ENCODE results near the gene PAFAH2. TPM values are rescaled to one million over a fixed set of nuclear protein-coding genes. Genes with fewer than 3 reads are reported as not detected.

PAFAH2 gene
- total RNA-seq, 1 experiment from 2014 or later, result 8.5 TPM

GRCh38 chr1:26036756-26037281, 39.0 kb upstream of the PAFAH2 start:
- Histone ChIP-seq H3K4me3 (ENCODE audit: low read depth in 2 of 2, low read length in 2 of 2) (no peak overlapping the region), H3K27ac (ENCODE audit: low read length) (no peak overlapping the region), H3K27me3 (ENCODE audit: control insufficient read depth, insufficient read depth, low read length) (no peaks in the 10 kb centered on the region), H3K9me3 (ENCODE audit: control insufficient read depth, insufficient read depth, low read depth, low read length) (no peaks in the 10 kb centered on the region), H3K4me1 (ENCODE audit: control insufficient read depth, insufficient read depth, low read length) (peaks cover 14% of the 10 kb centered on the region), H3K36me3 (ENCODE audit: control insufficient read depth, insufficient read depth, low read length) (peaks cover 2% of the 10 kb centered on the region; the same call in 1 of the 2 replicates)
- no peak for ATAC-seq
- intact Hi-C loops (cut with micrococcal nuclease; ENCODE audit: unreplicated experiment) (loop anchor here (5.0 to 10.0 kb wide), 3 partner anchors 58 to 110 kb away; partner anchors contain the start of gene PDIK1L), in situ Hi-C loops (cut with HindIII; ENCODE audit: low pct_unique_long_range_greater_than_20kb, low sequenced_read_pairs) (no loop called here)
- POLR2A ChIA-PET, result no interaction called here
- CTCF ChIA-PET, result interaction anchor here (0.6 to 2.5 kb wide), 7 partner anchors 8 to 303 kb away, joined by 3 to 17 read pairs (median 4); partner anchors contain the start of gene CEP85
- BruUV-seq (replicated peaks), result no TSS peak
- TF ChIP-seq REST (IDR thresholded peaks at IDR 0.05; ENCODE audit: insufficient read depth in 1 of 2, low read depth in 2 of 2, low read length in 1 of 2) (no peak), CTCF (IDR thresholded peaks at IDR 0.05) (no peak), SIN3A (IDR thresholded peaks at IDR 0.05; ENCODE audit: borderline replicate concordance, insufficient read depth, low read depth, low read length) (no peak), POLR2AphosphoS5 (IDR thresholded peaks at IDR 0.05; ENCODE audit: low read depth, low read length) (no peak), TCF7L2 (IDR thresholded peaks at IDR 0.05; ENCODE audit: low read depth, low read length) (no peak)
- DNase-seq (ENCODE audit: low read depth, low spot score), result no peak

- in situ Hi-C loops (cut with HindIII; ENCODE audit: low pct_unique_long_range_greater_than_20kb, low sequenced_read_pairs), result no loop called here
- no peak for TF ChIP-seq POLR2AphosphoS5 (IDR thresholded peaks at IDR 0.05; ENCODE audit: low read depth, low read length)
- peak; percentile 98 for TF ChIP-seq CTCF (IDR thresholded peaks at IDR 0.05)
These were observed 38.3 kb upstream of the PAFAH2 start for GRCh38 chr1:26035959-26036755.

More at GRCh38 chr1:26035959-26036755, 38.3 kb upstream of the PAFAH2 start:
- peak overlapping the region; percentile 71 for H3K27ac ChIP-seq (ENCODE audit: low read length)
- intact Hi-C loops (cut with micrococcal nuclease; ENCODE audit: unreplicated experiment), result loop anchor here (5.0 to 10.0 kb wide), 3 partner anchors 59 to 111 kb away; partner anchors contain the start of gene PDIK1L
- BruUV-seq (replicated peaks), result no TSS peak
- ChIA-PET CTCF (interaction anchor here (0.6 to 2.5 kb wide), 6 partner anchors 9 to 221 kb away, joined by 3 to 17 read pairs (median 4); partner anchors contain the start of gene CEP85), POLR2A (no interaction called here)
- DNase-seq (ENCODE audit: low read depth, low spot score) (peak; percentile 28), ATAC-seq (peak; percentile 91)
- no peaks in the 10 kb centered on the region for H3K9me3 ChIP-seq (ENCODE audit: control insufficient read depth, insufficient read depth, low read depth, low read length)
- H3K27me3 ChIP-seq (ENCODE audit: control insufficient read depth, insufficient read depth, low read length), result no peaks in the 10 kb centered on the region
- peaks cover 14% of the 10 kb centered on the region for H3K4me1 ChIP-seq (ENCODE audit: control insufficient read depth, insufficient read depth, low read length)
- H3K36me3 ChIP-seq (ENCODE audit: control insufficient read depth, insufficient read depth, low read length), result peaks cover 2% of the 10 kb centered on the region; the same call in 1 of the 2 replicates
- H3K4me3 ChIP-seq (ENCODE audit: low read depth in 2 of 2, low read length in 2 of 2), result peak overlapping the region; percentile 93 to 96

Measured in Panc1 (cell line).